GM12864 (cell line): ENCODE results near the gene REV3L.

Experiments
- DNase-seq: peaks from one replicate; pipeline ENCODE4 v3.0.0-alpha.2; 2011; ENCODE audit warnings: low read depth
- H3K4me3 ChIP-seq: 2 replicates; pipeline ENCODE4 v1.5.1; 2011; ENCODE audit warnings: mild to moderate bottlenecking, low read depth, low read length, control low read depth
- CTCF ChIP-seq: IDR thresholded peaks from 2 replicates; pipeline ENCODE4 v1.5.1; 2011; ENCODE audit warnings: low read depth, mild to moderate bottlenecking, moderate library complexity, low read length, control low read depth, inconsistent platforms; ENCODE audit errors: missing control alignments

REV3L gene

GRCh38 chr6:111474106-111474505 is 8.9 kb downstream of the REV3L start:
- no peak overlapping the region for H3K4me3 ChIP-seq
- TF ChIP-seq CTCF = no peak
- no peak for DNase-seq

DNA sequence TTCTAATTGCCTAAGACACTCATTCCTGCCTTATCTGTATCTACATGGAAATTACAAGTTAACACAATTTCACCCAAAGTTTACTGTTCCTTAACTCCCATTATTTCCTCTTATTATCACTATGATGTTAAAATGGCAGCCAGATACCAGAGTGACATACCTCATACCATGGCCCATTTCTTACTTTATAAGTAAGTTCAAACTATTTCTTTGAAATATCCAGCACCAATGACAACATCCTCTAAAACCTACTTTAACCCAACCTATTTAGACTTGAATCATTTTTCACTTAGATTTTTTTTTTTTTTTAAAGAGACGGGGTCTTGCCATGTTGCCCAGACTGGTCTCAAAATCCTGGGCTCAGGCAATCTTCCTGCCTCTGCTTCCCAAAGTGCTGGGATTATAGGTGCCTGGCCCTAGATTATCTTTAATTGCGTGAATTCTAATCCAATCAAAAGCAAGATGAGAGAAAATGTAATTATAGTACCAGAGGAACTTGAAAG is 10.0 kb downstream of the REV3L start:
- TF ChIP-seq CTCF = no peak
- DNase-seq = no peak
- H3K4me3 ChIP-seq = no peak overlapping the region

GRCh38 chr6:111471958-111472357 is 11.1 kb downstream of the REV3L start:
- no peak for TF ChIP-seq CTCF
- H3K4me3 ChIP-seq = no peak overlapping the region
- no peak for DNase-seq

GRCh38 chr6:111471533-111471932 is 11.5 kb downstream of the REV3L start:
- H3K4me3 ChIP-seq = no peak overlapping the region
- DNase-seq = no peak
- no peak for TF ChIP-seq CTCF

- no peak for DNase-seq
- H3K4me3 ChIP-seq = no peak overlapping the region
- TF ChIP-seq CTCF = no peak
Measured at GRCh38 chr6:111470991-111471390, 12.0 kb downstream of the REV3L start.

GRCh38 chr6:111469543-111469942 is 13.5 kb downstream of the REV3L start:
- no peak overlapping the region for H3K4me3 ChIP-seq
- DNase-seq = no peak
- TF ChIP-seq CTCF = no peak

DNA sequence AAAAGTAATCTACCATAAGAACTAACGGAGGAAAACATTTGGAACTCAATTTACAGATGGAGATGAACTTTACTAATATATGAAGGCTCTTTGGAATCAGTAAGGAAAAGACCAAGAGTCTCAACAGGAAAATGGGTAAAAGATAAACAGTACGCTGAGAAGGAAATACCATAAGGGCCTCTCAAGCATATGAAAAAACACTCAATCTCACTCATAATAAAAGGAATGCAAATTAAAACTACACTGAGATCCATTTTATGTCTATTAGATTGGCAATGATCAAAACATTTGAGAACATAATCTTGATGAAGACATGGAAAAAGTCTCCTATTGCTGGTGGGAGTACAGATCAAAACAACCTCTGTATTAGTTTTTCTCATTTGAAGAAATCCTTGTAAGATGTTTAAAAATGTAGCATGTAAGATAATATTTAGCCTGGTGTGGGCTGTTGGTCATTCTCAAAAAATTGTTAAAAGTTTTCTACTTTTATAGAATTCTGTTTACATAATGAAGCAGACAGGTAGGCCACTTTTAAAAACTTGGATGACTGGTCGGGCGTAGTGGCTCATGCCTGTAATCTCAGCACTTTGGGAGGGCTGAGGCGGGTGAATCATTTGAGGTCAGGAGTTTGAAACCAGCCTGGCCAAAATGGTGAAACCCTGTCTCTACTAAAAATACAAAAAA is 14.5 kb downstream of the REV3L start:
- no peak for DNase-seq
- TF ChIP-seq CTCF = no peak
- H3K4me3 ChIP-seq = no peak overlapping the region
